ENCODE measurements around the gene KRT77. TPM values are rescaled to one million over a fixed set of nuclear protein-coding genes. Genes with fewer than 3 reads are reported as not detected.

Gene KRT77
- total and polyA plus RNA-seq, 2 donors (not counting 1 experiment from before 2014, with no cell fraction given), result not detected

GRCh38 chr12:52644078-52644415 lies 59.3 kb downstream of the KRT77 start:
- no peaks in the 10 kb centered on the region for H3K36me3 ChIP-seq (ENCODE audit: control insufficient read depth, insufficient read depth, low read length)
- no peaks in the 10 kb centered on the region for H3K9me3 ChIP-seq (ENCODE audit: control insufficient read depth, insufficient read depth, low read depth, low read length)
- H3K9ac ChIP-seq (ENCODE audit: insufficient read depth, low read length), result no peak overlapping the region
- no peak overlapping the region for H2AFZ ChIP-seq (ENCODE audit: low read length)
- H4K20me1 ChIP-seq (ENCODE audit: control insufficient read depth, extremely low read depth, insufficient read depth, low read length), result no peaks in the 10 kb centered on the region
- no peak overlapping the region for H3K4me3 ChIP-seq (replicated peaks in 1 of 4; ENCODE audit: control extremely low read depth in 1 of 4, insufficient read depth in 1 of 4, low read depth in 3 of 4, low read length in 4 of 4)
- peaks cover 3% of the 10 kb centered on the region for H3K27me3 ChIP-seq (ENCODE audit: control insufficient read depth, insufficient read depth, low read length)
- H3K4me1 ChIP-seq (ENCODE audit: control insufficient read depth, extremely low read depth, insufficient read depth, low read length), result no peaks in the 10 kb centered on the region
- DNase-seq (ENCODE audit: low read depth in 2 of 2), result no peak
- no peak overlapping the region for H3K4me2 ChIP-seq (ENCODE audit: extremely low read depth, insufficient read depth, low read length)
- TF ChIP-seq CTCF (conservative IDR thresholded peaks at IDR 0.05 in 1 of 2, IDR thresholded peaks at IDR 0.05 in 1 of 2; ENCODE audit: low read depth in 1 of 2, low read length in 2 of 2) (no peak), EZH2 (IDR thresholded peaks at IDR 0.05; ENCODE audit: low read length, missing control alignments) (no peak)
- H3K79me2 ChIP-seq (ENCODE audit: control insufficient read depth, insufficient read depth, low read length), result no peaks in the 10 kb centered on the region
- H3K27ac ChIP-seq (ENCODE audit: insufficient read depth, low read length), result no peak overlapping the region

- H3K4me2 ChIP-seq (ENCODE audit: extremely low read depth, insufficient read depth, low read length), result no peak overlapping the region
- no peaks in the 10 kb centered on the region for H3K79me2 ChIP-seq (ENCODE audit: control insufficient read depth, insufficient read depth, low read length)
- H3K9me3 ChIP-seq (ENCODE audit: control insufficient read depth, insufficient read depth, low read depth, low read length), result no peaks in the 10 kb centered on the region
- H3K27me3 ChIP-seq (ENCODE audit: control insufficient read depth, insufficient read depth, low read length), result peaks cover 3% of the 10 kb centered on the region
- no peak overlapping the region for H3K27ac ChIP-seq (ENCODE audit: insufficient read depth, low read length)
- no peaks in the 10 kb centered on the region for H4K20me1 ChIP-seq (ENCODE audit: control insufficient read depth, extremely low read depth, insufficient read depth, low read length)
- TF ChIP-seq EZH2 (IDR thresholded peaks at IDR 0.05; ENCODE audit: low read length, missing control alignments) (no peak), CTCF (conservative IDR thresholded peaks at IDR 0.05 in 1 of 2, IDR thresholded peaks at IDR 0.05 in 1 of 2; ENCODE audit: low read depth in 1 of 2, low read length in 2 of 2) (no peak)
- no peak for DNase-seq (ENCODE audit: low read depth in 2 of 2)
- no peak overlapping the region for H2AFZ ChIP-seq (ENCODE audit: low read length)
- no peaks in the 10 kb centered on the region for H3K36me3 ChIP-seq (ENCODE audit: control insufficient read depth, insufficient read depth, low read length)
- no peak overlapping the region for H3K4me3 ChIP-seq (replicated peaks in 1 of 4; ENCODE audit: control extremely low read depth in 1 of 4, insufficient read depth in 1 of 4, low read depth in 3 of 4, low read length in 4 of 4)
- no peaks in the 10 kb centered on the region for H3K4me1 ChIP-seq (ENCODE audit: control insufficient read depth, extremely low read depth, insufficient read depth, low read length)
- no peak overlapping the region for H3K9ac ChIP-seq (ENCODE audit: insufficient read depth, low read length)
These were observed 59.9 kb downstream of the KRT77 start for GRCh38 chr12:52643233-52644077.

GRCh38 chr12:52641468-52641867 lies 61.9 kb downstream of the KRT77 start:
- H3K9ac ChIP-seq (ENCODE audit: insufficient read depth, low read length), result no peak overlapping the region
- H2AFZ ChIP-seq (ENCODE audit: low read length), result no peak overlapping the region
- no peaks in the 10 kb centered on the region for H3K9me3 ChIP-seq (ENCODE audit: control insufficient read depth, insufficient read depth, low read depth, low read length)
- no peak overlapping the region for H3K27ac ChIP-seq (ENCODE audit: insufficient read depth, low read length)
- H3K4me1 ChIP-seq (ENCODE audit: control insufficient read depth, extremely low read depth, insufficient read depth, low read length), result no peaks in the 10 kb centered on the region
- no peaks in the 10 kb centered on the region for H3K36me3 ChIP-seq (ENCODE audit: control insufficient read depth, insufficient read depth, low read length)
- H3K4me3 ChIP-seq (replicated peaks in 1 of 4; ENCODE audit: control extremely low read depth in 1 of 4, insufficient read depth in 1 of 4, low read depth in 3 of 4, low read length in 4 of 4), result no peak overlapping the region
- TF ChIP-seq CTCF (conservative IDR thresholded peaks at IDR 0.05 in 1 of 2, IDR thresholded peaks at IDR 0.05 in 1 of 2; ENCODE audit: low read depth in 1 of 2, low read length in 2 of 2) (no peak), EZH2 (IDR thresholded peaks at IDR 0.05; ENCODE audit: low read length, missing control alignments) (no peak)
- H3K4me2 ChIP-seq (ENCODE audit: extremely low read depth, insufficient read depth, low read length), result no peak overlapping the region
- no peak for DNase-seq (ENCODE audit: low read depth in 2 of 2)
- no peaks in the 10 kb centered on the region for H3K27me3 ChIP-seq (ENCODE audit: control insufficient read depth, insufficient read depth, low read length)
- H4K20me1 ChIP-seq (ENCODE audit: control insufficient read depth, extremely low read depth, insufficient read depth, low read length), result no peaks in the 10 kb centered on the region
- H3K79me2 ChIP-seq (ENCODE audit: control insufficient read depth, insufficient read depth, low read length), result no peaks in the 10 kb centered on the region

Other genes with a start within 250 kb of the KRT77 start
- not detected in 2 replicates for gene KRT6C, start 229.7 kb downstream of the KRT77 start, total RNA-seq
- gene KRT6C, start 229.7 kb downstream of the KRT77 start, polyA plus RNA-seq, result not detected in 2 replicates
- gene KRT6A, start 210.3 kb downstream of the KRT77 start, total RNA-seq, result not detected in 2 replicates
- 0.32 and 41.1 TPM in 2 replicates for gene KRT6A, start 210.3 kb downstream of the KRT77 start, polyA plus RNA-seq
- gene KRT5, start 183.1 kb downstream of the KRT77 start, total RNA-seq, result not detected in 2 replicates
- 0.81 and 0.82 TPM in 2 replicates for gene KRT5, start 183.1 kb downstream of the KRT77 start, polyA plus RNA-seq
- gene KRT71, start 150.4 kb downstream of the KRT77 start, total RNA-seq, result not detected in 2 replicates
- gene KRT71, start 150.4 kb downstream of the KRT77 start, polyA plus RNA-seq, result not detected in 2 replicates
- not detected in 2 replicates for gene KRT74, start 129.7 kb downstream of the KRT77 start, total RNA-seq
- gene KRT74, start 129.7 kb downstream of the KRT77 start, polyA plus RNA-seq, result not detected in 2 replicates
- not detected in 2 replicates for gene KRT72, start 102.1 kb downstream of the KRT77 start, total RNA-seq
- not detected in 2 replicates for gene KRT72, start 102.1 kb downstream of the KRT77 start, polyA plus RNA-seq
- not detected in 2 replicates for gene KRT73, start 85.0 kb downstream of the KRT77 start, total RNA-seq
- not detected in 2 replicates for gene KRT73, start 85.0 kb downstream of the KRT77 start, polyA plus RNA-seq
- gene KRT2, start 51.3 kb downstream of the KRT77 start, total RNA-seq, result not detected in 2 replicates
- not detected in 2 replicates for gene KRT2, start 51.3 kb downstream of the KRT77 start, polyA plus RNA-seq
- not detected in 2 replicates for gene KRT1, start 23.1 kb downstream of the KRT77 start, total RNA-seq
- not detected in 2 replicates for gene KRT1, start 23.1 kb downstream of the KRT77 start, polyA plus RNA-seq
- not detected in 2 replicates for gene KRT76, start 73.8 kb upstream of the KRT77 start, total RNA-seq
- not detected in 2 replicates for gene KRT76, start 73.8 kb upstream of the KRT77 start, polyA plus RNA-seq
- not detected in 2 replicates for gene KRT3, start 92.6 kb upstream of the KRT77 start, total RNA-seq
- not detected in 2 replicates for gene KRT3, start 92.6 kb upstream of the KRT77 start, polyA plus RNA-seq
- gene KRT4, start 110.6 kb upstream of the KRT77 start, total RNA-seq, result under 0.01 TPM in 2 replicates
- 0.17 and 0.23 TPM in 2 replicates for gene KRT4, start 110.6 kb upstream of the KRT77 start, polyA plus RNA-seq
- not detected in 2 replicates for gene KRT79, start 130.8 kb upstream of the KRT77 start, total RNA-seq
- not detected in 2 replicates for gene KRT79, start 130.8 kb upstream of the KRT77 start, polyA plus RNA-seq
- gene KRT78, start 145.5 kb upstream of the KRT77 start, total RNA-seq, result not detected in 2 replicates
- gene KRT78, start 145.5 kb upstream of the KRT77 start, polyA plus RNA-seq, result not detected in 2 replicates
- 0.66 and 1.5 TPM in 2 replicates for gene KRT8, start 201.6 kb upstream of the KRT77 start, total RNA-seq
- 2.5 and 16.3 TPM in 2 replicates for gene KRT8, start 201.6 kb upstream of the KRT77 start, polyA plus RNA-seq
- gene KRT18, start 245.6 kb upstream of the KRT77 start, total RNA-seq, result 1.2 and 3.1 TPM in 2 replicates
- 11.8 and 88.0 TPM in 2 replicates for gene KRT18, start 245.6 kb upstream of the KRT77 start, polyA plus RNA-seq